NCI-H2081 treated with DMSO at 0.1 percent for 48 hours (cell line): Measurements from ENCODE around the gene SLC22A7.
"Not testable (repeated sequence)": the region's sequence is repeated elsewhere in the genome, so short reads cannot be mapped to it uniquely, and the experiment has no call there.

Source experiments
- DNase-seq: peaks from one replicate; lab custom pipeline; 2025; lab: John Stamatoyannopoulos, UW

Gene SLC22A7

GRCh38 chr6:43302126-43302525 is 4.1 kb downstream of the SLC22A7 start:
- no peak for DNase-seq

- not testable (repeated sequence) for DNase-seq
These were observed 4.9 kb downstream of the SLC22A7 start for GRCh38 chr6:43303006-43303405.

DNA sequence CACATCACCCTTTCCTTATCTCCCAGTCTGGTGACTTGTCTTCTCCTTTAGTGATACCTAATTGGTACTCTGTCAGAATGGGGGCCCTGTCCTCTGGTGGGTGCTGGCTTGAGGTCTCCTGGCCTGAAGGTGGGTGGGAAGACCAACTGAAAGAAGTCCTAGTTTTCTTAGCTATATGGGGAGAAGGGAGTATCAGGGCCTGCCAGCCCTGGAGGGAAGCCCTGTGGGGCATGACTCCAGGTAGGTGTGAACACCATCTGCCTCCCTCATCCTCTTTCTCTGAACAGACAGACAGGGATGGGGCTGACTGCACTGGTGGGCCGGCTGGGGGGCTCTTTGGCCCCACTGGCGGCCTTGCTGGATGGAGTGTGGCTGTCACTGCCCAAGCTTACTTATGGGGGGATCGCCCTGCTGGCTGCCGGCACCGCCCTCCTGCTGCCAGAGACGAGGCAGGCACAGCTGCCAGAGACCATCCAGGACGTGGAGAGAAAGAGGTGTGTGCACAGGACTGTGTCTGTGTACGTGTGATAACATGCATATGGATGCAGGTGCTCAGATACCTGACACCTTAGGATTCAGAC is 5.8 kb downstream of the SLC22A7 start:
- no peak for DNase-seq

DNA sequence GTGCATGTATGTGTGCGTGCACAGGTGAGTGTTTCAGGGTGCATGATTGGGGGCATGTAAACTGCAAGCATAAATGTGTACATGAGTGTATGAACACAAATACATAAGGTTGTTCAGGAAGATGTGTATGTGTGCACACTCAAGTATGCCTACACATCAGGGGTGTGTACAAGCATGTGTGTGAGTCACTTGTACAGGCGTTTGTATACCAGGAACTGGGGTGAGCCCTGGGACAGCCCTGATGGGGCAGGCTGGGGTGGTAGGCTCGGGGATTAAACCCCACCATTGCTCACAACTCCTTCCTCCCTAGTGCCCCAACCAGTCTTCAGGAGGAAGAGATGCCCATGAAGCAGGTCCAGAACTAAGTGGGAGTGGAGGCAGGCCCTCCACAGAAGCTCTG is 6.3 kb downstream of the SLC22A7 start:
- no peak for DNase-seq

DNA sequence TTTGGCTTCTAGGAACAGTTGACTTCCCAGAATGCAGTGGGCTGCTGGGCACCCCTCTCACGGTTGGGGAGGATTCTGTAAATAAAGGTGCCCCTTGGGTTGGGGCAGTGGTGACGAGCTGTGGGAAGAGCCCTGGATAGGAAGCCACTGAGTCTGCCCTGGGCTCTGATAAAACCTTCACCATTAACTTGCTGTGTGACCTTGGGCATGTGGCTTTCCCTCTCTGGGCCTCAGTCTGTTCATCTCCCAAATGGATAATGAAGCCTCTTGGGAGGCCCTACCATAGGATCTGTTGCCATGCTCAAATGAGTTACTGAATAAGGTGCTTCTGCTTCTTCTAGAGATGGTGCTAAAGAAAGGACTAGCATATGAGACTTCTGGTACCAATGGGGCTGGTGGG is 6.8 kb downstream of the SLC22A7 start:
- no peak for DNase-seq

- DNase-seq: no peak
These were observed 8.0 kb downstream of the SLC22A7 start for GRCh38 chr6:43306086-43306485.

DNA sequence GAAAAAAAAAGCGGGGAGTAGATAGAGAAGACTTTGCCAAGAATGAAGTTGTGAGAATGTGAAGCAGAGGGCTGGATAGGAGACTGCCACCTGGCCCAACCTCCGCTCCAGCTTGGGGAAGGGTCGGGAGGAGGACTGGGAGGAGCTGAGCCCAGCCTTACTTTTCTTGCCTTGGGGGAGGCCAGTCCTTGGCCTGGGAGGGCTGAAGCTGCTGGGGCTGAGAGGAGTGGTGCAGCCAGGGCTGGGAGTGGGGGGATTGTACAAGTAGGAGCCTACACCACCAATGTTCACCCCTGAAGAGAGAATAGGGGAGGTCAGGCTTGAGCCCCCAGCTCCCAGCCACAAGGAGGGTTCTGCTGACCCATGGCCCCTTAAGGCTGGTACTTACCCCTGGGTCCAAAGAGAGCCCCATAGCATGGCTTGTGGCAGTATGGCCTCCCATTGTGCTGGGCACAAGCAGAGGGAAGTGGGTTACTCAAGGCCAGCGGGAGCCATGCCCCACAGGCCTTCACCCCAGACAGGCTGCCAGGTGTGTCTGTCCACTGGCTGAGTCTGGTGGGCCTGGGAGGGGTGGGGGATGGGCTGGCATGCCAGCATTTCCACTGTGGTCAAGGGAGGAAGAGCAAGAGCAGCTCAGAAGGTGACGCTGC is 9.5 kb downstream of the SLC22A7 start:
- no peak for DNase-seq

GRCh38 chr6:43308101-43308989 is 10.3 kb downstream of the SLC22A7 start, which contains the start of gene CRIP3:
Gene CRIP3 (minus strand): TSS chr6:43308826. CDS start chr6:43308792, 34 bp downstream.
- DNase-seq: no peak

DNA sequence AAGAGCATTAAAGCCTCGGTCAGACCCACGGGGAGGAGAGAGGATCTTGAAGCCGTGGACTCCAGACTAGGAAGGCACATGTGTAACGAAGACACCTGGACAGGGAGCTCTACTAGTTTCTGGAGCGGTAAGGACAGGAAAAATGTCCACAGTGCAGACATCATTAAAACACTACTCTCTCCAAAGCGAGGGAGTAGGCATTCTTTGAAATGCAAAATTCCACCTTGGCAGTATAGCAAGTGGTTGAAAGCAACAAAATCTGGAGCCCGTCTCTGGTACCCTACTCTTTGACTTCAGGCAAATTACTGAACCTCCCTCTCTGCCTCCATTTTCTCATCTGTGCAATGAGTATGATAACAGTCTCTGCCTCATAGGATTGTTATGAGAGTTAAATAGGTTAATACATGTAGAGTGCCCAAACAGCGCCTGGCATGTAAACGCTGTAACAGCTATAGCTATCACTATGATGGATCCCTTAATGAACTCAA is 11.0 kb downstream of the SLC22A7 start:
- DNase-seq: no peak

GRCh38 chr6:43310134-43310533 is 12.1 kb downstream of the SLC22A7 start:
- DNase-seq: no peak

DNA sequence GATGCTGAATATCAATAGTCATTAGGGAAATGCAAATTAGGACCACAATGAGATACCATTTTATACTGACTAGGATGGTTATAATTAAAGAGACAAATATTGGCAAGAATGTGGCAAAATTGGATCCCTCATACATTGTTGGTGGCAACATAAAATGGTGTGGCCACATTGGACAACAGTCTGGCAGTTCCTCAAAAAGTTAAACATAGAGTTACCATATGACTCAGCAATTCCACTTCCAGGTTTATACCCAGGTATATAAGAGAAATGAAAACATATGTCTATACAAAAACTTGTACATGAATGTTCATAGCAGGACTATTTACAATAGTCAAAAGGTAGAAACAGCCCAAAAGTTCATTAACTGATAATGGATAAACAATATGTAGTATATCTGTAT is 12.6 kb downstream of the SLC22A7 start:
- DNase-seq: no peak

- no peak for DNase-seq
These were observed 13.6 kb downstream of the SLC22A7 start for GRCh38 chr6:43311666-43312065.

DNA sequence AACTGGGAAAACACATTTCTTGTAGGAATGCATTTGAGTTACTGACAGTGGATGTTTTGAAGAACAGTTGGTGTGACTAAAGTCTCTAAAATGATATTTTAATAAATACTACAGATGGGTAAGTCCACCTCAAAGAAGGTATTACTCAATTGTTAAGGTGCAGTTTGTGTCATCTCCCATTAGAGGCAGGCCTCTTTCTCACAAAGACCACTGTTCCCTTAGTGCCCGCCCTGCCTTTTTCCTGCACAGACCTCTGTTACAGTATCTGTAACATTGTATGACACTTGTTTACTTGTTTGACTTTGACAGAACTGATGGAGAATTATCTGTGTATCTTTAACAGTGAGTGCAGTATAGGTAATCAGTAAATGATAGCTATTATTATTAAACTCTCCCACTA is 15.8 kb downstream of the SLC22A7 start:
- no peak for DNase-seq

DNA sequence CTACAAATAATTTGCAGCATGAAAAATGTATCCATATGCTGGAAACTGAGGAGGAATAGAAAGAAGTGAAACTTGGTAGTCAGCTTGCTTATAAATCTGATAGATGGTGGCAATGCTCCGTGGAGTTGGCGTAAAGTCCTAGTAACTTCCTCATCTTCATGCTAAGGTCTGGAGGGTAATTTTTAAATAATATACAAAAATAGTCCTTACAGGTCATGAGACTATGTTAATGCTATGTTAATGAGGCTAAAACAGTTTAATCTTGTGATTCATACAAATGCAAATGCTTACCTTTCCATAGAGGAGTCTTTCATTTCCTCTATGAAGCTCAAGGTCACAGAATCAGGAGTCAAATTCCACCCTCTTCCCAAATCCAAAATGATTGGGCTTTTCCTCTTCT is 20.0 kb downstream of the SLC22A7 start:
- DNase-seq: no peak

DNA sequence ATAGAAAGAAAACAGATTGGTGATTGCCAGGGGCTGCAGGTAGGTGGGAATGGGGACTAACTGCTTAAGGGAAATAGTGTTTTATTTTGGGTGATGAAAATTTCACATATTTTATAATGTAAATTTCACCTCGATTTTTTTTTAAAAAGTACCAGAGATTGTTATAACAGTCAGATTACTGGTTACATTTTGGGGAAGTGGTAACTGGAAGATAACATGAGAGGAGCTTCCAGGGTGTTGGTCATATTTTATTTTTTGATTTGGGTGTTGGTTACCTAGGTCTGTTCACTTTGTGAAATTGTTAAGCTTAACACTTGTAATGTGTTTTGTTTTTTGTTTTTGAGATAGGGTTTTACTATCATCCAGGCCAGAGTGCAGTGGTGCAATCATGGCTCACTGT is 27.8 kb downstream of the SLC22A7 start:
- no peak for DNase-seq

DNA sequence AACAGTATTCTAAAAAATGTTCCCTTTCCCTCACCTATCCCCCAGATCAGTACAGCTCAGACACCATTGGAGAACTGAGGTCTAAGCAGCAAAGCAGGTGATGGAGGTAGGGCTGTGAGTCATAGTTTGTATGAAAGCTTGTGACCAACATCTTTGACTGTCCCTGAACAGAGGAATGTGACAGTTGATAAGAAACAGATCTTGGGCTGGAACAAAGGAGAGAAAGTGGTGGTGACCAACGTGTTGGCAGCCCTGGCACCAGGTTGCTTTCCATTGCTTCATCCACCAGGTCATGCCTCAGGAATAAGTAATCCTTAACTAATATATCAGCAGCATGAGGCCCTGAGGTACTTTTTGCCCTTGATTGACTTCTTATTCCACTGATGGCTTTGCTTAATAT is 30.5 kb downstream of the SLC22A7 start:
- DNase-seq: no peak

GRCh38 chr6:43331470-43331869 is 33.4 kb downstream of the SLC22A7 start:
- no peak for DNase-seq

GRCh38 chr6:43331891-43332290 is 33.8 kb downstream of the SLC22A7 start:
- DNase-seq: no peak

DNA sequence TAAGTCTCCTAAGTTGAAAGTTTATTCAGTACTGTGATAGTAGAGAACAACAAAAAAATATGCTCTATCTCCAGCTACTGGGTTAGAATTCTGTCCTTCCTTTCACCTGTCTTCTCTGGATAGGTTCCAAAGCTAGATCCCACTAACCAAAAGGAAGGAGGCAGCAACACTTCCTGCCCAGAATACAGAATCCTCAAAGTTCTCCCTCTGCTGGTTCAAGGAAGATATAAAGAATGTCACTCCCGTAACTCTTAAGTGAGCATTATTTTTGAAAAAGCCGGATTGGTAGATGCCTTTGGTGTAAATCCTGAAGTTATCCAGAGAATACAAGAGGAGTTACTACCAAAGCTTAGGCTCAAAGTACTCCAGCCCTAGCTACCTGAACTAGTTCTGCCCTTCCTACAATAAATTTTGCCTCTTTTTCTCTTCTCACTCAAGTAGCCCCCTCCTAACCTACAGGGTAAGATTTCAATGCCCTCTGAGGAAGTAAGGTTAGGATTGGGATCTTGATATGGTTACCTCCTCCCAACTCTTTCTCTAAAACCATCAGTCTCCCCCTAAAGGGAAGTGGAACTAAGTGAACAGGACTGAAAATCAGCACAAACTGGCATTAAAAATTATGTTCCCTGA is 36.5 kb downstream of the SLC22A7 start:
- no peak for DNase-seq

- DNase-seq: no peak
These were observed 37.4 kb downstream of the SLC22A7 start for GRCh38 chr6:43335469-43335868.

- DNase-seq: no peak
These were observed 38.3 kb downstream of the SLC22A7 start for GRCh38 chr6:43336382-43336781.

DNA sequence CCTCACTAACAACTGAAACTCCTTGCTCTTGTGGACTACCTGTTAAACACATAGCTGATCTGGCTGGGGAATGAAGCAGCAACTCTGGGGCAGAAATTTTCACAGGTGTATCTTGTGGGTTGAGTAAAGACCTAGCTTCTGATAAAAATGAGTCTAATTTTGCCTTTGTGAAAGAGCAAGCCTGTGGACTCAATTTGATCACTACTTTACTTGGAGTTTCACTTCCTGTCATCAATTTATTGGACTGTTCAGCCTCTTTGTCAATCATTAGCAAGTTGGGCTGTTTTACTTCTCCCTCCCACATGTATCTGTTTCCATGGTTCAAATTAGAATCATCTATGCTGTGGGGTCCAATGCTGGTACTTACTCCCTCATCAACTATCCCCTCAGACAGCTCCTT is 40.2 kb downstream of the SLC22A7 start:
- DNase-seq: no peak
